ENCODE results near the gene LDB2. TPM values are rescaled to one million over a fixed set of nuclear protein-coding genes. Genes with fewer than 3 reads are reported as not detected.

Gene LDB2
- polyA plus RNA-seq, 3 donors, result not detected

DNA sequence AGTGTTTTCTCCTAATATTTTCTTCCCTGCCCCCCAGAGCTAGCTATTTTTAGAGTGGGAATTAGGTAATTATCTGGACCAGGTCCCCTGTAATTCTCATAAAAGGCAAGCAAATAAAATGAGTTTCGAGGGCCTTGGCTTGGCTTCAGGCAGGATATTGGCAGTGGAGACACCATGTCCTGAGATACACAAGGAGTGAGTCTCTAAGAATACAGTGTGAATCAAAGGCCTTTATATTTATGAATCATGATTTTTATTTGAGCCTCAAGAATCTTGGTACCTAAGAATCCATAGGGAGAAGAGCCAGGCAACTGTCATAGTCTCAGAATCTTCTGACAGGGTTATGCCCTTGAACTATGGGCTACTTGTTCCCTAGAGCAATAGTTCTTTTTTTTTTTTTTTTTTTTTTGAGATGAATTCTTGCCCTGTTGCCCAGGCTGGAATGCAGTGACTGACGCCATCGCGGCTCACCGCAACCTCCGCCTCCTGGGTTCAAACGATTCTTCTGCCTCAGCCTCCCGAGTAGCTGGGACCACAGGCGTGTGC lies 205.4 kb downstream of the LDB2 start:
- Histone ChIP-seq H3K4me2 (replicated peaks; ENCODE audit: extremely low read depth, low read length, poor library complexity, severe bottlenecking) (no peak overlapping the region), H2AFZ (ENCODE audit: insufficient read depth, low read depth, low read length, poor library complexity, severe bottlenecking) (no peak overlapping the region), H3K9me3 (replicated peaks in 1 of 2; ENCODE audit: control insufficient read depth in 1 of 2, insufficient read depth in 1 of 2, low read length in 2 of 2) (no peaks in the 10 kb centered on the region), H3K4me1 (ENCODE audit: control insufficient read depth in 1 of 2, insufficient read depth in 2 of 2, low read length in 2 of 2) (no peaks in the 10 kb centered on the region), H4K20me1 (ENCODE audit: insufficient read depth, low read length) (no peaks in the 10 kb centered on the region), H3K27ac (ENCODE audit: low read depth in 1 of 2, low read length in 2 of 2) (no peak overlapping the region), H3K4me3 (replicated peaks in 1 of 3; ENCODE audit: low read depth in 2 of 3, low read length in 3 of 3) (no peak overlapping the region), H3K79me2 (ENCODE audit: insufficient read depth, low read length) (no peaks in the 10 kb centered on the region), H3K36me3 (replicated peaks in 1 of 2; ENCODE audit: control insufficient read depth in 1 of 2, insufficient read depth in 2 of 2, low read length in 2 of 2) (no peaks in the 10 kb centered on the region), H3K27me3 (ENCODE audit: control insufficient read depth in 2 of 2, insufficient read depth in 2 of 2, low read length in 2 of 2) (no peaks in the 10 kb centered on the region), H3K9ac (ENCODE audit: insufficient read depth, low read length, poor library complexity, severe bottlenecking) (no peak overlapping the region)
- no peak overlapping the region for H3K4me3 Mint-ChIP-seq
- intact Hi-C loops (cut with micrococcal nuclease), result no loop called here
- H3K27ac Mint-ChIP-seq, result no peak overlapping the region
- TF ChIP-seq, protein P1, sequence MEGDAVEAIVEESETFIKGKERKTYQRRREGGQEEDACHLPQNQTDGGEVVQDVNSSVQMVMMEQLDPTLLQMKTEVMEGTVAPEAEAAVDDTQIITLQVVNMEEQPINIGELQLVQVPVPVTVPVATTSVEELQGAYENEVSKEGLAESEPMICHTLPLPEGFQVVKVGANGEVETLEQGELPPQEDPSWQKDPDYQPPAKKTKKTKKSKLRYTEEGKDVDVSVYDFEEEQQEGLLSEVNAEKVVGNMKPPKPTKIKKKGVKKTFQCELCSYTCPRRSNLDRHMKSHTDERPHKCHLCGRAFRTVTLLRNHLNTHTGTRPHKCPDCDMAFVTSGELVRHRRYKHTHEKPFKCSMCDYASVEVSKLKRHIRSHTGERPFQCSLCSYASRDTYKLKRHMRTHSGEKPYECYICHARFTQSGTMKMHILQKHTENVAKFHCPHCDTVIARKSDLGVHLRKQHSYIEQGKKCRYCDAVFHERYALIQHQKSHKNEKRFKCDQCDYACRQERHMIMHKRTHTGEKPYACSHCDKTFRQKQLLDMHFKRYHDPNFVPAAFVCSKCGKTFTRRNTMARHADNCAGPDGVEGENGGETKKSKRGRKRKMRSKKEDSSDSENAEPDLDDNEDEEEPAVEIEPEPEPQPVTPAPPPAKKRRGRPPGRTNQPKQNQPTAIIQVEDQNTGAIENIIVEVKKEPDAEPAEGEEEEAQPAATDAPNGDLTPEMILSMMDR (IDR thresholded peaks at IDR 0.05), result no peak
- WGBS (ENCODE audit: insufficient coverage), result 91% methylated on average over 8 of the region's 9 CpGs
- H3K27me3 Mint-ChIP-seq (ENCODE audit: low read depth in 3 of 3), result peaks cover 0 to 3% (median 0%) of the 10 kb centered on the region in 3 donors
- DNase-seq, result no peak
- no peaks in the 10 kb centered on the region for H3K4me1 Mint-ChIP-seq
- peaks cover 0 to 3% (median 0%) of the 10 kb centered on the region in 7 donors for H3K9me3 Mint-ChIP-seq
- no peaks in the 10 kb centered on the region for H3K36me3 Mint-ChIP-seq

GRCh38 chr4:16692524-16692923 lies 205.9 kb downstream of the LDB2 start:
- Mint-ChIP-seq H3K9me3 (peaks cover 0 to 3% (median 0%) of the 10 kb centered on the region in 7 donors), H3K4me3 (no peak overlapping the region), H3K4me1 (no peaks in the 10 kb centered on the region), H3K27me3 (ENCODE audit: low read depth in 3 of 3) (peaks cover 0 to 3% (median 0%) of the 10 kb centered on the region in 3 donors), H3K36me3 (no peaks in the 10 kb centered on the region), H3K27ac (no peak overlapping the region)
- no peaks in the 10 kb centered on the region for H3K27me3 ChIP-seq (ENCODE audit: control insufficient read depth in 2 of 2, insufficient read depth in 2 of 2, low read length in 2 of 2)
- no peak overlapping the region for H3K27ac ChIP-seq (ENCODE audit: low read depth in 1 of 2, low read length in 2 of 2)
- no peak overlapping the region for H3K9ac ChIP-seq (ENCODE audit: insufficient read depth, low read length, poor library complexity, severe bottlenecking)
- H3K36me3 ChIP-seq (replicated peaks in 1 of 2; ENCODE audit: control insufficient read depth in 1 of 2, insufficient read depth in 2 of 2, low read length in 2 of 2), result no peaks in the 10 kb centered on the region
- H3K4me3 ChIP-seq (replicated peaks in 1 of 3; ENCODE audit: low read depth in 2 of 3, low read length in 3 of 3), result no peak overlapping the region
- WGBS (ENCODE audit: insufficient coverage), result no CpG with 5 or more reads among the region's 2 CpGs
- DNase-seq, result no peak
- H3K4me1 ChIP-seq (ENCODE audit: control insufficient read depth in 1 of 2, insufficient read depth in 2 of 2, low read length in 2 of 2), result no peaks in the 10 kb centered on the region
- no peaks in the 10 kb centered on the region for H3K9me3 ChIP-seq (replicated peaks in 1 of 2; ENCODE audit: control insufficient read depth in 1 of 2, insufficient read depth in 1 of 2, low read length in 2 of 2)
- no peak overlapping the region for H3K4me2 ChIP-seq (replicated peaks; ENCODE audit: extremely low read depth, low read length, poor library complexity, severe bottlenecking)
- no peaks in the 10 kb centered on the region for H4K20me1 ChIP-seq (ENCODE audit: insufficient read depth, low read length)
- H3K79me2 ChIP-seq (ENCODE audit: insufficient read depth, low read length), result no peaks in the 10 kb centered on the region
- TF ChIP-seq, protein P1 (IDR thresholded peaks at IDR 0.05), result no peak
- no peak overlapping the region for H2AFZ ChIP-seq (ENCODE audit: insufficient read depth, low read depth, low read length, poor library complexity, severe bottlenecking)
- intact Hi-C loops (cut with micrococcal nuclease), result no loop called here

Measured in CD14-positive monocyte (primary cell).